ENCODE results near the gene KCNG4. TPM values are rescaled to one million over a fixed set of nuclear protein-coding genes. Genes with fewer than 3 reads are reported as not detected.

KCNG4 gene
- total RNA-seq, 2 experiments from 2014 or later: not detected

DNA sequence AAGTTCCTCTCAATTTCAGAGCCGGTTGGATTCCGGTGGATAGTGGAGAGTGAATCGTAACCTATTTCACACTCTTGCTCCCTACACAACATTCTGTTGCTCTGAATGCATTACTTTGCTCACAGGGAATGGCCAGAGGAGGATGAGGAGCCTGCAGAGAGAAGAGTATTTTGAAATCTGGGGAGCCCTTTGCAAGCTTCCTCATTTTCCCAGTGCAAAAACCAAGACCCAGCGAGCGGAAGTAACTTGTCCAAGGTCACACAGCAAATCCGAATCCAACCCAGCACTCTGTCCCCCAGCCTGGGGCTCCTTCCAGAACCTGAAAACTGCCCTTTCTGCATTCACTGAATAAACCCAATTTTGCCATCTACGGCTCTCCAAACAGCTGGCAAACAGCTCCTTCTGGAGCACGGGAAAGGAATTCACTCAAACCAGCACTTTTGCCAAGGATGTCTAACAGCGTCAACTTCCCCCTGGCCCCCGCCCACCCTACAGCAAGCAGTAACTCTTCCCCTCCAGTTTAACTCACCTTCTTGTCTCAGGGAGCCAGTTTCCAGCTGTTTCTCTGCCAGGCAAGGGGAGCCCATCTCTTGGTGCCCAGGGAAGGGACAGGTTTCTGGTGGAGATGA lies 557 bp downstream of the KCNG4 start:
- POLR2A ChIA-PET: no interaction called here
- TF ChIP-seq, protein P1, sequence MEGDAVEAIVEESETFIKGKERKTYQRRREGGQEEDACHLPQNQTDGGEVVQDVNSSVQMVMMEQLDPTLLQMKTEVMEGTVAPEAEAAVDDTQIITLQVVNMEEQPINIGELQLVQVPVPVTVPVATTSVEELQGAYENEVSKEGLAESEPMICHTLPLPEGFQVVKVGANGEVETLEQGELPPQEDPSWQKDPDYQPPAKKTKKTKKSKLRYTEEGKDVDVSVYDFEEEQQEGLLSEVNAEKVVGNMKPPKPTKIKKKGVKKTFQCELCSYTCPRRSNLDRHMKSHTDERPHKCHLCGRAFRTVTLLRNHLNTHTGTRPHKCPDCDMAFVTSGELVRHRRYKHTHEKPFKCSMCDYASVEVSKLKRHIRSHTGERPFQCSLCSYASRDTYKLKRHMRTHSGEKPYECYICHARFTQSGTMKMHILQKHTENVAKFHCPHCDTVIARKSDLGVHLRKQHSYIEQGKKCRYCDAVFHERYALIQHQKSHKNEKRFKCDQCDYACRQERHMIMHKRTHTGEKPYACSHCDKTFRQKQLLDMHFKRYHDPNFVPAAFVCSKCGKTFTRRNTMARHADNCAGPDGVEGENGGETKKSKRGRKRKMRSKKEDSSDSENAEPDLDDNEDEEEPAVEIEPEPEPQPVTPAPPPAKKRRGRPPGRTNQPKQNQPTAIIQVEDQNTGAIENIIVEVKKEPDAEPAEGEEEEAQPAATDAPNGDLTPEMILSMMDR (IDR thresholded peaks at IDR 0.05): no peak
- Mint-ChIP-seq H3K27ac (no peak overlapping the region), H3K27me3 (peaks cover 31% of the 10 kb centered on the region), H3K9me3 (no peaks in the 10 kb centered on the region), H3K36me3 (ENCODE audit: low read depth) (no peaks in the 10 kb centered on the region), H3K4me1 (ENCODE audit: low read depth) (no peaks in the 10 kb centered on the region), H3K4me3 (no peak overlapping the region)
- CTCF ChIA-PET: no interaction called here
- DNase-seq (no peak), ATAC-seq (no peak)
- intact Hi-C loops (cut with micrococcal nuclease): no loop called here

DNA sequence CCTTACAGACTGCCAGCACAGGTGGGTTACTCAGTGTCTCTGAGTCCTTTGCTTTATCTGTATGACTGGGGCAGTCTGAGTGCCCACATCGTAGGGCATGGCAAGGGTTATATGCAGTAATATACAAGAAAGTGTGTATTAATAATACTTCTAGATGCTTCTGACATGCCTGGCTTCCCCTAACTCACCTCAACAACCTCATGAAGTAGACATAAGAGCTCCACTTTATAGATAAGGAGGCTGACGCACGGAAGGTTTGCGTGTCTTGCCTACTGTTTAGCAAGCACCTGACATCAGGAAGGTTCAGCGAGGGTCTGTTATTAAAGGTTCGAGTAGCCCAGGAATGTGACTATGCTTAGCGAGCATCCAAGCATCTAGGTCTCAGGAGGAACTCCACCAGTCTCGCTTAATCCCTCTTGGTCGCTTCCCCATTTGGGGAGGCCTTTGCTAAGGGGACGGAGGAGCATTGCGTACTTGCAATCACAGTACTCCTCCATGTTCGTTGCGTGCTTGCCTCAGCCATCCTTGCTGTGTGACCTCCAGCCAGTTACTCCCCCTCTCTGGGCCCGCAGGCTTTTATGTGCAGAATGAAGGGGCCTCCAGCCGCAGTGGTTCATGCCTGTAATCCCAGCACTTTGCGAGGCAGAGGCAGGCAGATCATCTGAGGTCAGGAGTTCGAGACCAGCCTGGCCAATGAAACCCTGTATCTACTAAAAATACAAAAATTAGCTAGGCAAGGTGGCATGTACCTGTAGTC lies 1.6 kb downstream of the KCNG4 start:
- no peak for ATAC-seq
- H3K4me3 Mint-ChIP-seq: no peak overlapping the region
- intact Hi-C loops (cut with micrococcal nuclease): no loop called here
- H3K4me1 Mint-ChIP-seq (ENCODE audit: low read depth): no peaks in the 10 kb centered on the region
- H3K27me3 Mint-ChIP-seq: peaks cover 29% of the 10 kb centered on the region
- TF ChIP-seq, protein P1 (IDR thresholded peaks at IDR 0.05): no peak
- no peak for DNase-seq
- H3K36me3 Mint-ChIP-seq (ENCODE audit: low read depth): no peaks in the 10 kb centered on the region
- POLR2A ChIA-PET: no interaction called here
- CTCF ChIA-PET: no interaction called here
- no peaks in the 10 kb centered on the region for H3K9me3 Mint-ChIP-seq
- H3K27ac Mint-ChIP-seq: no peak overlapping the region

DNA sequence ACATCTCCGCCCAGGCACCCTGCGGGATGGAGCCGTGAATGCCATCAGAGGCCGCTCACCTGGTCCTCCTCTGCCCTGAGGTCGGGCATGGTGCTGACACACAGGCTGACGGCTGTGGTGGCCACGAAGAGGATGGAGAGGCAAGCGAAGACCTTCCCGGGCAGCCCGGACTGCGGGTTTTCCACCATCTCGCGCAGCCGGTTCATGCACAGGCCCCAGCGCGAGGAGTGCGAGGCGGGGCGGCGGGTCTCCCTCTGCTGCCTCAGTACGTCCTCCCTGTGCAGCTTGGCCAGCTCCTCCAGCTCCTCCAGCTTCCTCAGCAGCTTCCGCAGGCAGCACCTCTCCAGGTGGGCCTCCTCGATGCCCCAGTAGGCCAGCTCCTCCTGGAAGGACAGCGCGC lies 3.1 kb downstream of the KCNG4 start:
- no peaks in the 10 kb centered on the region for H3K9me3 Mint-ChIP-seq
- TF ChIP-seq, protein P1 (IDR thresholded peaks at IDR 0.05): no peak
- ChIA-PET CTCF (no interaction called here), POLR2A (interaction anchor here (0.6 kb wide), 1 partner anchor 12 kb away, joined by 4 read pairs; no protein-coding TSS in a partner anchor)
- intact Hi-C loops (cut with micrococcal nuclease): no loop called here
- H3K36me3 Mint-ChIP-seq (ENCODE audit: low read depth): no peaks in the 10 kb centered on the region
- no peak overlapping the region for H3K27ac Mint-ChIP-seq
- peaks cover 27% of the 10 kb centered on the region for H3K27me3 Mint-ChIP-seq
- ATAC-seq (no peak), DNase-seq (no peak)
- H3K4me1 Mint-ChIP-seq (ENCODE audit: low read depth): no peaks in the 10 kb centered on the region
- H3K4me3 Mint-ChIP-seq: no peak overlapping the region

DNA sequence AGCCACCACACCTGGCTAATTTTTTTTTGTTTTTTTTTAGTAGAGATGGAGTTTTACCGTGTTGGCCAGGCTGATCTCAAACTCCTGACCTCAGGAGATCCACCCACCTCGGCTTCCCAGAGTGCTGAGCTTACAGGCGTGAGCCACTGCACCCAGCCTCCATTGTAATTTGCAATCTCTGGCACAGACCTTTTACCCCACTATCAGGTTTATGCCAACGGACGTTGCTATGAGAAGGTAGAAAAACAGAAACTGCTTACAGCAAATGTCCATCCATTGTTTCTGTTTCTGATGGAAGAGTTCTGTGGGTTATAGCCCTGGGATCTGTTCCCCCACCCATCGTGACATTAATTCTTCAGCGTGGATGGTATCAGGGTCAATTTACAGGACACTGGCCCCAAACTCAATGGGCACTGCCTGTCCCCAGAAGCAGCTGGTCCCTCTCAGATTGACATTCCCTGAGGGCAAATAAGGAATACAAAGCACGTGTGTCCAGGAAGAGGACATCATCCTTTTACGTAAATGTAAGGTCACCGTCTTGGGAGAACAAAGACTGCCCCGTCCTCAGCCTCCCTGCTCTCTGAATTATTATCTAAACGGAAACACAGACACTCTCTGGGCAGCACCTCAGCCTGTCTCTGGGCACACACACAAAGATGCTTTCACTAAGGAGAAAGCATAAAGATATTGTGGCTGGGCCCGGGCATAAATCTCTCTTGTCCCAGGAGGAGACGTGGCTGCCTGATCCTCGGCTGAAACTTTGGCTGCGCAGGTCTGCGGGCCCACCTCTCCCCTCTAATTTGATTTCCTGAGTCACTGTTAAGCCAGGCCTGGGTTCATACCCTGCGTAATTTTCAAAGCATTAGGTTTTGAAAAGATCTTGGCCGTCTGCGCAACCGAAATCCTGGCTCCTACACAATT lies 5.2 kb downstream of the KCNG4 start:
- ChIA-PET POLR2A (no interaction called here), CTCF (no interaction called here)
- no peaks in the 10 kb centered on the region for H3K9me3 Mint-ChIP-seq
- no peaks in the 10 kb centered on the region for H3K4me1 Mint-ChIP-seq (ENCODE audit: low read depth)
- TF ChIP-seq, protein P1 (IDR thresholded peaks at IDR 0.05): no peak
- H3K4me3 Mint-ChIP-seq: no peak overlapping the region
- ATAC-seq (no peak), DNase-seq (no peak)
- H3K27ac Mint-ChIP-seq: no peak overlapping the region
- intact Hi-C loops (cut with micrococcal nuclease): no loop called here
- H3K36me3 Mint-ChIP-seq (ENCODE audit: low read depth): no peaks in the 10 kb centered on the region
- H3K27me3 Mint-ChIP-seq: peaks cover 12% of the 10 kb centered on the region
